T-helper 1 cell (primary cell): ENCODE results near the gene ITIH3.

ENCODE experiments used
- DNase-seq, 5 donors: peaks; one replicate each; pipeline ENCODE4 v3.0.0-alpha.2; 2012 to 2020

ITIH3 gene

GRCh38 chr3:52793702-52794611 is 639 bp upstream of the ITIH3 start:
- no peak for DNase-seq

DNA sequence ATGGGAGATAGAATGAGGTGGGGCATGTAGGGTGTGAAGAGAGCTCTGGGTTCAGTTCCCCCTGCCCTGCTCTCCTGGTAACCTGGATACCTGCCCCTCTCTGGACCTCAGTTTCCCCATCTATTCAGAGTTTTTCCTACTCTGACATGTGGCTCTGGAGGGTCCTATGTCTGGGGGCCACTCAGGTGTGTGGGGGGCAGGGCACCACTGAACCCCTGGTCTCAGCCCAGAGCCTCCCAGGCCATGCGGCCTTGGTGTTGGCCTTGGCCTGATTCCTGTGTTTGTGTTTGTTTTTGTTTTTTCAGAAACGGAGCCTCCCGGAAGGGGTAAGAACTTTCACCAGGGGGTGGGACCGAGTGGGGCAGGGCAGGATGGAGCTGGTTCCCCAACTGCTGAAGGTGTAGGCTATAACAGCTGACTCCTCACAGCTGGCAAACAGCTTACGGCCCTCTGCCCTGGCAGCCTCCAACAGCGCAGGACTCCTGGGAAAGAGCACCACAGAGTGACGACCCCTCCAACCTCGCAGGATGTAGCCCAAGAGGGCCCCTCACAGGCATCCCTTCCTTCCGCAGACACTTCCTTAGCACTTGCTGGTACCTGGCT is 803 bp downstream of the ITIH3 start:
- DNase-seq = no peak

- no peak for DNase-seq
Observed at GRCh38 chr3:52796411-52796810, 1.8 kb downstream of the ITIH3 start.

GRCh38 chr3:52798376-52798977 is 3.9 kb downstream of the ITIH3 start:
- no peak for DNase-seq

GRCh38 chr3:52798978-52799476 is 4.4 kb downstream of the ITIH3 start:
- DNase-seq = no peak

GRCh38 chr3:52800079-52800478 is 5.5 kb downstream of the ITIH3 start:
- DNase-seq = no peak

DNA sequence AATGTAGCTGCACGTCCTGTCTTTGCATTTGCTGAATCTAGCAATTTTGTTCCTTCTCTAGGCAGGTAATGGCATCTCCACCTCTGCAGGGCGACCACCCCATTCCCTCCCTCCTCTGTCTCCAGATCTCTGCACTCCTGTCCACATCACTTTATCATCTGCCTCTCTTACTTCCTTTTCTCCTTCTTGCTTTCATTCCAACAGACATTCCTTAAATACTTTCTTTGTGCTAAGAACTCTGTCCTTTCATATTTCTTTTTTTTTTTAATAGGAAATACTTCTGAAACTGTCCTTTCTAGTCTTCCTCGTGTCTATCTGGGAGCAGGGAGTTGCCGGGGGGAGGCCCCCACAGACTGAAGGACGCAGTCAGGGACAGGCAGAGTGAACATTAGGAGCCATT is 7.2 kb downstream of the ITIH3 start:
- no peak for DNase-seq

GRCh38 chr3:52805270-52806039 is 10.9 kb downstream of the ITIH3 start:
- no peak for DNase-seq

DNA sequence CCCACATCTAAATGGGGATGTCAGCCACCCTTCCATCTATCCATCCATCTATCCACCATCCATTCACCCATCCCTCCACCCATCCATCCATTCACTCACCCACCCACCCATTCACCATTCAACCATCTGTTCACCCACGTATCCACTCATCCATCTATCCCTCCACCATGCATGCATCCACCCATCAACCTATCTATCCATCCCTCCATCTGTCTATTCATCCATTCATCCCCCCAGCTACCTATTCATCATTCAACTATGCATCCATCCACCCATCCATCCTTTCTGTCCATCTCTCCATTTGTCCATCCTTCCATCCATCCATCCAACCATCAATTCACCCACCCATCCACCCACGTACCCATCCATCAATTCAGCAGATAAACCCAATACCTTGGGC is 14.6 kb downstream of the ITIH3 start:
- no peak for DNase-seq

GRCh38 chr3:52809662-52810377 is 15.2 kb downstream of the ITIH3 start:
- DNase-seq = no peak

DNA sequence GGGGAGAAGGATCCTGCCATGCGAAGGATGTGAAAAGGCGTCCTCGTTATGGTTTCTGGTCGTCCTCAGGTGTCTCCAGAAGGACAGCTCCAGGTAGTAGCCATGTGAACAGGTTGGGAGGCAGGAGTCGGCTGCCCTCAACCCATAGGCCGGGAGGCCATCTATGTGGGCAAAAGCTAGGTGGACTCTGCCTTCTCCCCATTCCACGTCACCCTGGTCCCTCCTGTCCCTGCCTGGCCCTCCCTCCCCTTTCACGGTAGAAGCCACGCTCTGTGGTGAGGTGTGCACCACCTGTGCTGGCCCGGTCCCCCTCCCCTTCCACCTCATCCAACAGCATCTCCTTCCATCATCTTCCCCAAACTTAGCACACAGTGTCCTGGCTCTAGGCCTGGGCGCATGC is 16.3 kb downstream of the ITIH3 start:
- DNase-seq = no peak

DNA sequence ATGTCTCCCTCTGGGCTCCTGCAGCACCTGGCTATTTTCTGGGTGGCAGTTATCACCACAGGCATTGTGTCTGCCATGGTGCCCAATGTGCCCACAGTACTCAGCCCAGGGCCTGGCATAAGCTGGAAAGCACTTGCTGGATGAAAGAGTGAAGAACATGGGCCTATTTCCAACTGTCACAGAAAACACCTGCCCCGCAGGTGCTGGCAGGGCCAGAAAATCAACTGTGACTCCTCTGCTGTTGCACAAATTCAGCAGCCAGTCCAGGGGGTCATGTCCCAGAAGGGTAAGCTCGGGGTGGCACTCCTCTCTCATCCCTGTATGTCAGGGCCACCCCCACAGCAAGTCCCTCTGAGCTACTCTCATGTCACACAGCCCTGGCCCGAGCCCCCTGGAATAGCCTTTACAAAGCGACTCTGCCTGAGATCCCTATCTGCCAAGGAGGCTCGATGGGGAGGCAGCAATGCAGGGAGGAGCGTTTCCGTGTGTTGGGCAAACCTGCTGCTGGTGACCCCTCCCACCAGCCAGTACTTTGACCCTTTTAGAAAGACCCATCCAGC is 16.9 kb downstream of the ITIH3 start:
- DNase-seq = no peak

- no peak for DNase-seq
Observed at GRCh38 chr3:52813810-52814209, 19.2 kb downstream of the ITIH3 start.

- DNase-seq = no peak
Observed at GRCh38 chr3:52816199-52816598, 21.6 kb downstream of the ITIH3 start.

DNA sequence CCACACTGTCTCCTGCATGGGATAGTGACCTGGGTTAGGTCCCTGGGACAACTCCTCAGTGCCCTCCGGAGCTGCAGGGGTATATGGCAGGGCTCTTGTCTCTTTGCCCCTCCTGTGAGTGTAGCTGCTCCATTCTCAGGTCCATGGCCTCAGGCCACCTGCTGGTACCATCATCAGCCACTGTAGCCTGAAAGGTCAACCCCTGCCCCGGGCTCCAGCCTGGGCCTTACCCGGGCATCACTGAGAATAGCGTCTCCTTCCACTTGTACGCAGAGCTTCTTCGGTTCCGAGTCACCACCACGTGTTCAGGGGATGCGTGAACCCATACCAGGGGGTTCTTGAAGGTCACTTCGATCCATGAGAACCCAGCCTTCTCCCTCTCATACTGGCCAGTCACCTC is 22.1 kb downstream of the ITIH3 start:
- no peak for DNase-seq

GRCh38 chr3:52817221-52817620 is 22.6 kb downstream of the ITIH3 start:
- DNase-seq = no peak

- DNase-seq = no peak
Observed at GRCh38 chr3:52817860-52818259, 23.3 kb downstream of the ITIH3 start.

GRCh38 chr3:52819936-52820335 is 25.3 kb downstream of the ITIH3 start:
- DNase-seq = no peak

DNA sequence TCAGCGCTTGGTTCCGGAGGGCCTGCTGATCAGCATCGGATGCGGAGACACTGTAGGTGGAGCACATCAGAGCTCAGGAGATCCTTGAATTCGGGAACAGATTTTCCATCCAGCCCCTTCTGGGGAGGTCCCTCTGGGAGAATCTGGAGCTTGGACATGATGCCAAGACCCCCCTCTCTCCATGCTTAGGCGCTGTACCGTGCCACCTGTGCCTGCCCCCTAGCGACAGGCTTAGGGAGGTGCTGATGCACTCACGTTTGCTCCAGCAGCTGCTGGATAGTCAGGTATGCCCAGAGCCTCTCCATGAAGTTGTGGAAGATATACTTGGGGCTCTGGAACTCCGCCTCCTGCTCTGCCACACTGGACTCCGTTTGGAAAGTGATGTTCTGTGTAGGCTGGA is 26.1 kb downstream of the ITIH3 start:
- peak in 1 of 5 donors; percentile 15 for DNase-seq

- no peak for DNase-seq
Observed at GRCh38 chr3:52822363-52822762, 27.8 kb downstream of the ITIH3 start.

DNA sequence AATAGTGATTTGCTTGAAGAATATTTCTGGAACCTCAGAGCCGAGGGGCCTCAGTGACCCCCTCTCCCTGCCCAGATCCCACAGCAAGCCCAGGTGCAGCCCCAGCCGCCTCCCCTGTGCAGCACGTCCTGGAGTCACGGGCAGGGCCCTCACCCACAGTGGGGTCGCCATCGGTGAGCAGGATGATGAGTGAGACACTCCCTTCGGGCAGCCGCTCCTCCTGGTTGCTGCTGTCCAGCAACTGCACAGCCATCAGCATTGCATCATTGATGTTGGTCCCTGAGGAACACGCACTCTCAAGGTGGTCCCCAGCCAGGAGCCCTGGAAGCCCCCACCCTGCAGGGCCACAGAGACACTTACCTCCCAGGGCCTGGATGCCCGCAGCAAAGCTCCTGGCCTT is 29.4 kb downstream of the ITIH3 start:
- no peak for DNase-seq

DNA sequence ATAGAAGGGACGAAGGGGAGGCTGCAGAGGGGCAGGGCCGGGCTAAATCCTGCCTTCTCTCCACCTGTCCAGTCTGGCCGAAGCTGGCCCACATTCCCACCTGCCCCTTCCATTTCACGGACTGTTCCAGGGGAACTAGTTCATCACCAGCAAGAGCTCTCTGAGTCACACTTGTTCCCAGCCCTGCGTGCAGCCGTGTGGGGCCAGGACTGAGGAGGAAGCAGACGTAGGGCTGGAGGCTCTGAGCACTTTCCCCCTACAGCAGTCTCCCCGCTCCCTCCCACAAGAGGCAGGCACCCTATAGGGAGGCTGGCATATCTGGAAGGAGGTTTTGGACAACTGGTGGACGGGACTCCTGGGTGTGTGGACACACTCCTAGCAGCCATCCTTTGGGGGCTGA is 32.8 kb downstream of the ITIH3 start:
- DNase-seq = no peak
